Natural killer cell (primary cell): Measurements from ENCODE around the gene CTRB2. TPM values are rescaled to one million over a fixed set of nuclear protein-coding genes. Genes with fewer than 3 reads are reported as not detected.

Experiments used
- ATAC-seq, 3 donors: fragments of 150-1000 bp in 2 of 3; fragments of 200-7000 bp in 1 of 3; cut with Tn5 transposase; 1 replicate in 1 of 3; 2 replicates in 2 of 3; pipeline ENCODE4 v1.10.0; 2021; ENCODE audit warnings: mild to moderate bottlenecking in 2 of 3, moderate library complexity in 2 of 3
- DNase-seq, 2 donors: peaks; one replicate each; pipeline versions ENCODE4 v3.0.0 to v3.0.0-alpha.2; 2013 to 2021; ENCODE audit warnings: mixed read lengths in 1 of 2
- H3K27ac ChIP-seq: one replicate; pipeline ENCODE4 v1.5.1; 2013; ENCODE audit warnings: mild to moderate bottlenecking, low read length
- H3K27me3 ChIP-seq: one replicate; pipeline ENCODE4 v1.6.1; 2013; ENCODE audit warnings: low read length; ENCODE audit not compliant: control insufficient read depth, insufficient read depth
- H3K36me3 ChIP-seq: one replicate; pipeline ENCODE4 v1.6.1; 2013; ENCODE audit warnings: low read length; ENCODE audit not compliant: control insufficient read depth, insufficient read depth
- H3K4me1 ChIP-seq: one replicate; pipeline ENCODE4 v1.6.1; 2013; ENCODE audit warnings: low read length; ENCODE audit not compliant: control insufficient read depth, insufficient read depth
- H3K4me3 ChIP-seq: one replicate; pipeline ENCODE4 v1.5.1; 2013; ENCODE audit warnings: low read length
- H3K9me3 ChIP-seq: one replicate; pipeline ENCODE4 v1.6.1; 2013; ENCODE audit warnings: low read length; ENCODE audit not compliant: control insufficient read depth, insufficient read depth
- H3K27ac Mint-ChIP-seq, 2 donors: one replicate each; pipeline ENCODE4 v1.8.0; 2022; ENCODE audit warnings: mild to moderate bottlenecking in 2 of 2, mixed read lengths in 2 of 2, moderate library complexity in 1 of 2
- H3K27me3 Mint-ChIP-seq, 2 donors: one replicate each; pipeline ENCODE4 v1.8.0; 2022; ENCODE audit warnings: low read depth in 2 of 2, mixed read lengths in 2 of 2
- H3K36me3 Mint-ChIP-seq: one replicate; pipeline ENCODE4 v1.8.0; 2022; ENCODE audit warnings: mixed read lengths
- H3K4me1 Mint-ChIP-seq, 2 donors: one replicate each; pipeline ENCODE4 v1.8.0; 2022; ENCODE audit warnings: mixed read lengths in 2 of 2
- H3K4me3 Mint-ChIP-seq: one replicate; pipeline ENCODE4 v1.8.0; 2022; ENCODE audit warnings: mild to moderate bottlenecking, moderate library complexity, mixed read lengths
- H3K9me3 Mint-ChIP-seq, 2 donors: one replicate each; pipeline ENCODE4 v1.8.0; 2022; ENCODE audit warnings: mixed read lengths in 2 of 2
- WGBS: methylation state at CpG from one replicate; pipeline ENCODE4 v1.1.7; 2013; ENCODE audit warnings: missing lambda C conversion rate; ENCODE audit not compliant: insufficient coverage; 5-methylcytosine and 5-hydroxymethylcytosine counted together
- intact Hi-C: fragments of 100-400 bp; cut with micrococcal nuclease; formaldehyde crosslinking; loops from one replicate; pipeline ENCODE4 v1.14.2; 2022
- total RNA-seq, 4 donors: library from RNA; stranded (reverse); fragments of 120-200 nt in 1 of 4; gene quantifications; one replicate each; pipeline versions ENCODE4 v1.2.3 to v1.2.4, GENCODE V29; 2013 to 2022
- TF ChIP-seq, protein P1 (sequence below): fragments of 200-600 bp; IDR thresholded peaks from one replicate; pipeline ENCODE4 v1.8.0; 2022; ENCODE audit warnings: antibody characterized with exemption

CTRB2 gene
- not detected for total RNA-seq
- total RNA-seq (2013), result not detected

GRCh38 chr16:75206749-75207451, at the start of gene CTRB2:
Gene CTRB2 (minus strand): TSS chr16:75207161. CDS start chr16:75207141, 20 bp downstream.
- TF ChIP-seq, protein P1, sequence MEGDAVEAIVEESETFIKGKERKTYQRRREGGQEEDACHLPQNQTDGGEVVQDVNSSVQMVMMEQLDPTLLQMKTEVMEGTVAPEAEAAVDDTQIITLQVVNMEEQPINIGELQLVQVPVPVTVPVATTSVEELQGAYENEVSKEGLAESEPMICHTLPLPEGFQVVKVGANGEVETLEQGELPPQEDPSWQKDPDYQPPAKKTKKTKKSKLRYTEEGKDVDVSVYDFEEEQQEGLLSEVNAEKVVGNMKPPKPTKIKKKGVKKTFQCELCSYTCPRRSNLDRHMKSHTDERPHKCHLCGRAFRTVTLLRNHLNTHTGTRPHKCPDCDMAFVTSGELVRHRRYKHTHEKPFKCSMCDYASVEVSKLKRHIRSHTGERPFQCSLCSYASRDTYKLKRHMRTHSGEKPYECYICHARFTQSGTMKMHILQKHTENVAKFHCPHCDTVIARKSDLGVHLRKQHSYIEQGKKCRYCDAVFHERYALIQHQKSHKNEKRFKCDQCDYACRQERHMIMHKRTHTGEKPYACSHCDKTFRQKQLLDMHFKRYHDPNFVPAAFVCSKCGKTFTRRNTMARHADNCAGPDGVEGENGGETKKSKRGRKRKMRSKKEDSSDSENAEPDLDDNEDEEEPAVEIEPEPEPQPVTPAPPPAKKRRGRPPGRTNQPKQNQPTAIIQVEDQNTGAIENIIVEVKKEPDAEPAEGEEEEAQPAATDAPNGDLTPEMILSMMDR, result no peak
- H3K27ac ChIP-seq, result no peak within 1 kb of the TSS
- 87% methylated on average over 20 of the region's 24 CpGs for WGBS
- no peaks in the 10 kb centered on the region for H3K36me3 ChIP-seq
- no peaks in the 10 kb centered on the region for H3K4me1 ChIP-seq
- Mint-ChIP-seq H3K36me3 (no peaks in the 10 kb centered on the region), H3K4me3 (no peak within 1 kb of the TSS), H3K27ac (no peak within 1 kb of the TSS), H3K27me3 (peaks cover 2 to 6% of the 10 kb centered on the region in 2 donors), H3K4me1 (no peaks in the 10 kb centered on the region), H3K9me3 (no peaks in the 10 kb centered on the region)
- ATAC-seq (no peak), DNase-seq (no peak)
- no peak within 1 kb of the TSS for H3K4me3 ChIP-seq
- intact Hi-C loops, result loop anchor here (2.0 kb wide), 1 partner anchor 18 kb away; no protein-coding TSS in a partner anchor
- H3K27me3 ChIP-seq, result no peaks in the 10 kb centered on the region
- no peaks in the 10 kb centered on the region for H3K9me3 ChIP-seq

DNA sequence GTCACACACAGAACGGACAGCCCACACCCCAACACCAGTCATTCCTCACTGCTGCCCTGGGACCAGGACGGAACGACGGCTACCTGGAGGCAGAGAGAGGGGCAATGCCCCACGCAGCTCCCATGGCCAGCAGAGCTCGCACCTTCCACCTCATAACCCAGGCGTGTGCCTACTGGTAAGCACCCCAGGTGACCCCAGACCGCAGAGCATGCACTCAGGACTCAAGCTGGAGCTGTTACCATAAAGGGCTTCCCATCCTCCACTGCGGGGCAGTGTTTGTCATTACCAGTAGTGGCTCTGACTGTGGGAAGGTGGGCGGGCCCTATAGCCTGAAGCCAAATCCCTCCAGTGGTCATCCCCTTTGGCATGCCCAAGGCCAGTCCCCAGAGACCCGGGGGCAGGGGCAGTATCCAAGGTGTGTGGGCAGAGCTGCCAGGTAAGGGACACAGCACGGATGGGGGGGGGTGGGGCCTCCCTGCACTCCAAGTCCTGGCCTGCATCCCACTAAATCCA, 49.2 kb upstream of the CTRB2 start:
- Histone ChIP-seq H3K36me3 (no peaks in the 10 kb centered on the region), H3K27me3 (peaks cover 20% of the 10 kb centered on the region), H3K27ac (no peak overlapping the region), H3K9me3 (no peaks in the 10 kb centered on the region), H3K4me3 (no peak overlapping the region), H3K4me1 (peaks cover 5% of the 10 kb centered on the region)
- intact Hi-C loops, result no loop called here
- no peak overlapping the region for H3K27ac Mint-ChIP-seq
- H3K9me3 Mint-ChIP-seq, result no peaks in the 10 kb centered on the region
- TF ChIP-seq, protein P1, result no peak
- ATAC-seq, result no peak
- DNase-seq, result no peak
- no peaks in the 10 kb centered on the region for H3K36me3 Mint-ChIP-seq
- H3K27me3 Mint-ChIP-seq, result peaks cover 40 to 44% of the 10 kb centered on the region in 2 donors
- WGBS, result 71% methylated on average over 12 of the region's 12 CpGs
- peaks cover 0 to 7% of the 10 kb centered on the region in 2 donors for H3K4me1 Mint-ChIP-seq
- H3K4me3 Mint-ChIP-seq, result no peak overlapping the region

DNA sequence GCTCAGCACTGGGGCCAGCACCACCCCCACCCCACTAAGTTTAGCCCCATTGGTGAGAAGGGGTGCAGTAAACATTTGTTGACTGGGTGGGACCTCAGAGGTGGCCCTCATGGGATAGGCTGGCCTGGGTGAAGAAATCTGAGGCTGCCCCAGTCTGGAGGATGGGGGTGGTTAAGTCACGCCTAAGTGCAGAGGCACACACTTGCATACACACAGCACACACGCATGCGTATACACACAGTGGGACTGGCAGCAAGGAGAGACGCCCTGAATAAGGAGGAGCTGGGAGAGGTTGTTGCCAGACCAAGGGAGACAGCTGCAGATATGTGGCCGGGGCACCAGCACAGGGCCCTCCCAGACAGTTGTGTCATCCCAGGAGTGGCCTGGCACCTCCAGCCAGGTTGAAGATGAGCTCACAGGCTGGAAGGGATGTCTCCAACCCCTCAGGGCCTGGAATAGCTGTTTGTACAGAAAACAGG, 47.4 kb upstream of the CTRB2 start:
- intact Hi-C loops, result no loop called here
- DNase-seq, result no peak
- TF ChIP-seq, protein P1, result no peak
- Histone ChIP-seq H3K4me1 (peaks cover 14% of the 10 kb centered on the region), H3K36me3 (no peaks in the 10 kb centered on the region), H3K9me3 (no peaks in the 10 kb centered on the region), H3K27ac (no peak overlapping the region), H3K4me3 (no peak overlapping the region), H3K27me3 (peaks cover 29% of the 10 kb centered on the region)
- no peak overlapping the region for H3K4me3 Mint-ChIP-seq
- WGBS, result 90% methylated on average over 4 of the region's 5 CpGs
- no peak for ATAC-seq
- H3K27ac Mint-ChIP-seq, result no peak overlapping the region
- H3K36me3 Mint-ChIP-seq, result no peaks in the 10 kb centered on the region
- no peaks in the 10 kb centered on the region for H3K9me3 Mint-ChIP-seq
- peaks cover 0 to 7% of the 10 kb centered on the region in 2 donors for H3K4me1 Mint-ChIP-seq
- H3K27me3 Mint-ChIP-seq, result peaks cover 37 to 46% of the 10 kb centered on the region in 2 donors
